ENCODE measurements around the gene TAS2R46. TPM values are rescaled to one million over a fixed set of nuclear protein-coding genes. Genes with fewer than 3 reads are reported as not detected.

Gene TAS2R46
- total and polyA plus RNA-seq, 2 experiments from 2014 or later = 0.45 to 5.0 TPM

DNA sequence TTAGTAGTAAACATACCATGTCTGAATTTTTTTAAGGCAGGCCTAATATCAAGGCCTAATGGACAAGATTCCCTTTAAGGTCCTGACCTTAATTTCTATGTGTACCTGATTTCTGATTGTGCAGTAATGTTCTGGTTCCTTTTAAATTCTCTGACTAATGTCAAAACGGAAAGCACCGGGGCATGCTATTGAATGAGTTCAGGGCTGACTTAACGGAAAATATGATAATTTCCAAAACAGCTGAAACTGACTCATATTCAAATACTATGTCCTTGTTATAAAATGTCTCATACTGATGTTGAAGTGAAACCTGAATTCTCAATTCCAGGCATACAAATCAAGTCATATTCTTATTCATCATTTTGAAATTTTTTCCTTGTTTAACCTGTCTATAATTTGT lies 23.3 kb upstream of the TAS2R46 start:
- Mint-ChIP-seq H3K4me3 (no peak overlapping the region), H3K27ac (no peak overlapping the region), H3K4me1 (no peaks in the 10 kb centered on the region), H3K27me3 (ENCODE audit: insufficient read depth, low read depth, poor library complexity) (no peaks in the 10 kb centered on the region), H3K9me3 (peaks cover 21% of the 10 kb centered on the region), H3K36me3 (ENCODE audit: low read depth) (peaks cover 28% of the 10 kb centered on the region)
- no peak overlapping the region for H3K4me2 ChIP-seq
- H3K4me3 ChIP-seq = no peak overlapping the region
- H3K27ac ChIP-seq (ENCODE audit: low read depth) = no peak overlapping the region
- H3K27me3 ChIP-seq (ENCODE audit: insufficient read depth) = no peaks in the 10 kb centered on the region
- H2AFZ ChIP-seq = no peak overlapping the region
- DNase-seq (ENCODE audit: low spot score) (no peak), ATAC-seq (no peak)
- H3K36me3 ChIP-seq (ENCODE audit: insufficient read depth) = no peaks in the 10 kb centered on the region
- H3F3A ChIP-seq (replicated peaks; ENCODE audit: low read depth) = no peaks in the 10 kb centered on the region
- H3K4me1 ChIP-seq (ENCODE audit: insufficient read depth) = no peaks in the 10 kb centered on the region
- H3K79me2 ChIP-seq (replicated peaks; ENCODE audit: insufficient read depth) = no peaks in the 10 kb centered on the region
- no peaks in the 10 kb centered on the region for H4K20me1 ChIP-seq (replicated peaks; ENCODE audit: insufficient read depth)
- no peaks in the 10 kb centered on the region for H3K9me2 ChIP-seq (ENCODE audit: insufficient read depth)
- TF ChIP-seq, protein P1, sequence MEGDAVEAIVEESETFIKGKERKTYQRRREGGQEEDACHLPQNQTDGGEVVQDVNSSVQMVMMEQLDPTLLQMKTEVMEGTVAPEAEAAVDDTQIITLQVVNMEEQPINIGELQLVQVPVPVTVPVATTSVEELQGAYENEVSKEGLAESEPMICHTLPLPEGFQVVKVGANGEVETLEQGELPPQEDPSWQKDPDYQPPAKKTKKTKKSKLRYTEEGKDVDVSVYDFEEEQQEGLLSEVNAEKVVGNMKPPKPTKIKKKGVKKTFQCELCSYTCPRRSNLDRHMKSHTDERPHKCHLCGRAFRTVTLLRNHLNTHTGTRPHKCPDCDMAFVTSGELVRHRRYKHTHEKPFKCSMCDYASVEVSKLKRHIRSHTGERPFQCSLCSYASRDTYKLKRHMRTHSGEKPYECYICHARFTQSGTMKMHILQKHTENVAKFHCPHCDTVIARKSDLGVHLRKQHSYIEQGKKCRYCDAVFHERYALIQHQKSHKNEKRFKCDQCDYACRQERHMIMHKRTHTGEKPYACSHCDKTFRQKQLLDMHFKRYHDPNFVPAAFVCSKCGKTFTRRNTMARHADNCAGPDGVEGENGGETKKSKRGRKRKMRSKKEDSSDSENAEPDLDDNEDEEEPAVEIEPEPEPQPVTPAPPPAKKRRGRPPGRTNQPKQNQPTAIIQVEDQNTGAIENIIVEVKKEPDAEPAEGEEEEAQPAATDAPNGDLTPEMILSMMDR (conservative IDR thresholded peaks at IDR 0.05; ENCODE audit: low read depth in 2 of 2) = no peak
- TF ChIP-seq, protein P2, sequence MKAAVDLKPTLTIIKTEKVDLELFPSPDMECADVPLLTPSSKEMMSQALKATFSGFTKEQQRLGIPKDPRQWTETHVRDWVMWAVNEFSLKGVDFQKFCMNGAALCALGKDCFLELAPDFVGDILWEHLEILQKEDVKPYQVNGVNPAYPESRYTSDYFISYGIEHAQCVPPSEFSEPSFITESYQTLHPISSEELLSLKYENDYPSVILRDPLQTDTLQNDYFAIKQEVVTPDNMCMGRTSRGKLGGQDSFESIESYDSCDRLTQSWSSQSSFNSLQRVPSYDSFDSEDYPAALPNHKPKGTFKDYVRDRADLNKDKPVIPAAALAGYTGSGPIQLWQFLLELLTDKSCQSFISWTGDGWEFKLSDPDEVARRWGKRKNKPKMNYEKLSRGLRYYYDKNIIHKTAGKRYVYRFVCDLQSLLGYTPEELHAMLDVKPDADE (IDR thresholded peaks at IDR 0.05) = no peak
- no peak for TF ChIP-seq NANOG (IDR thresholded peaks at IDR 0.05; ENCODE audit: borderline replicate concordance)
- no peak for TF ChIP-seq EZH2phosphoT487 (IDR thresholded peaks at IDR 0.05; ENCODE audit: unreplicated experiment)
- no peak for TF ChIP-seq ZNF114 (CRISPR knock-in tag; IDR thresholded peaks at IDR 0.05)

DNA sequence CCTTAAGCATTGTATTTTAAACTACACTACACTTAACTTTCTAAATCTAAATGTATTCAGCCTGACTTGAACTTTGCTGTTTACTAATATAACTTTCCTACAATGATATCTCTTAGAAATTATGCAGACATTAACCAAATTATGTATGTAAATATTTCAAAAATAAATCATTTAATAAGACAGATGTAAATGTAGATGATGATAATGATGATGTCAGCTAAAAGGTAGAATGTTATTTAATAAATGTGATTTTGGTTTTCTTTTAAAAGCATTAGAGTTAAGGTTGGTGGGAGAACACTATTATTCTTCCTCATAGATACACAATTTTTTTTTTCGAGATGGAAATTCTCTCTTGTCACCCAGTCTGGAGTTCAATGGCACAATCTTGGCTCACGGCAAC lies 19.9 kb upstream of the TAS2R46 start:
- Histone ChIP-seq H3K27ac (ENCODE audit: low read depth) (no peak overlapping the region), H2AFZ (no peak overlapping the region), H3K27me3 (ENCODE audit: insufficient read depth) (no peaks in the 10 kb centered on the region), H3F3A (replicated peaks; ENCODE audit: low read depth) (no peaks in the 10 kb centered on the region), H3K4me3 (no peak overlapping the region), H3K36me3 (ENCODE audit: insufficient read depth) (no peaks in the 10 kb centered on the region), H3K79me2 (replicated peaks; ENCODE audit: insufficient read depth) (no peaks in the 10 kb centered on the region), H4K20me1 (replicated peaks; ENCODE audit: insufficient read depth) (no peaks in the 10 kb centered on the region), H3K4me1 (ENCODE audit: insufficient read depth) (no peaks in the 10 kb centered on the region), H3K9me2 (ENCODE audit: insufficient read depth) (no peaks in the 10 kb centered on the region), H3K4me2 (no peak overlapping the region)
- peaks cover 21% of the 10 kb centered on the region for H3K9me3 Mint-ChIP-seq
- H3K4me1 Mint-ChIP-seq = no peaks in the 10 kb centered on the region
- DNase-seq (ENCODE audit: low spot score) (no peak), ATAC-seq (no peak)
- no peak overlapping the region for H3K4me3 Mint-ChIP-seq
- H3K27me3 Mint-ChIP-seq (ENCODE audit: insufficient read depth, low read depth, poor library complexity) = no peaks in the 10 kb centered on the region
- peaks cover 28% of the 10 kb centered on the region for H3K36me3 Mint-ChIP-seq (ENCODE audit: low read depth)
- no peak overlapping the region for H3K27ac Mint-ChIP-seq
- TF ChIP-seq EZH2phosphoT487 (IDR thresholded peaks at IDR 0.05; ENCODE audit: unreplicated experiment) (no peak), CREB1 (CRISPR knock-in tag; IDR thresholded peaks at IDR 0.05; ENCODE audit: low read depth) (no peak), JUNB (IDR thresholded peaks at IDR 0.05; ENCODE audit: unreplicated experiment) (no peak), ZNF114 (CRISPR knock-in tag; IDR thresholded peaks at IDR 0.05) (no peak), EZH2 (IDR thresholded peaks at IDR 0.05; ENCODE audit: low read depth, unreplicated experiment) (no peak)
- TF ChIP-seq, protein P2 (IDR thresholded peaks at IDR 0.05) = no peak
- TF ChIP-seq, protein P3, sequence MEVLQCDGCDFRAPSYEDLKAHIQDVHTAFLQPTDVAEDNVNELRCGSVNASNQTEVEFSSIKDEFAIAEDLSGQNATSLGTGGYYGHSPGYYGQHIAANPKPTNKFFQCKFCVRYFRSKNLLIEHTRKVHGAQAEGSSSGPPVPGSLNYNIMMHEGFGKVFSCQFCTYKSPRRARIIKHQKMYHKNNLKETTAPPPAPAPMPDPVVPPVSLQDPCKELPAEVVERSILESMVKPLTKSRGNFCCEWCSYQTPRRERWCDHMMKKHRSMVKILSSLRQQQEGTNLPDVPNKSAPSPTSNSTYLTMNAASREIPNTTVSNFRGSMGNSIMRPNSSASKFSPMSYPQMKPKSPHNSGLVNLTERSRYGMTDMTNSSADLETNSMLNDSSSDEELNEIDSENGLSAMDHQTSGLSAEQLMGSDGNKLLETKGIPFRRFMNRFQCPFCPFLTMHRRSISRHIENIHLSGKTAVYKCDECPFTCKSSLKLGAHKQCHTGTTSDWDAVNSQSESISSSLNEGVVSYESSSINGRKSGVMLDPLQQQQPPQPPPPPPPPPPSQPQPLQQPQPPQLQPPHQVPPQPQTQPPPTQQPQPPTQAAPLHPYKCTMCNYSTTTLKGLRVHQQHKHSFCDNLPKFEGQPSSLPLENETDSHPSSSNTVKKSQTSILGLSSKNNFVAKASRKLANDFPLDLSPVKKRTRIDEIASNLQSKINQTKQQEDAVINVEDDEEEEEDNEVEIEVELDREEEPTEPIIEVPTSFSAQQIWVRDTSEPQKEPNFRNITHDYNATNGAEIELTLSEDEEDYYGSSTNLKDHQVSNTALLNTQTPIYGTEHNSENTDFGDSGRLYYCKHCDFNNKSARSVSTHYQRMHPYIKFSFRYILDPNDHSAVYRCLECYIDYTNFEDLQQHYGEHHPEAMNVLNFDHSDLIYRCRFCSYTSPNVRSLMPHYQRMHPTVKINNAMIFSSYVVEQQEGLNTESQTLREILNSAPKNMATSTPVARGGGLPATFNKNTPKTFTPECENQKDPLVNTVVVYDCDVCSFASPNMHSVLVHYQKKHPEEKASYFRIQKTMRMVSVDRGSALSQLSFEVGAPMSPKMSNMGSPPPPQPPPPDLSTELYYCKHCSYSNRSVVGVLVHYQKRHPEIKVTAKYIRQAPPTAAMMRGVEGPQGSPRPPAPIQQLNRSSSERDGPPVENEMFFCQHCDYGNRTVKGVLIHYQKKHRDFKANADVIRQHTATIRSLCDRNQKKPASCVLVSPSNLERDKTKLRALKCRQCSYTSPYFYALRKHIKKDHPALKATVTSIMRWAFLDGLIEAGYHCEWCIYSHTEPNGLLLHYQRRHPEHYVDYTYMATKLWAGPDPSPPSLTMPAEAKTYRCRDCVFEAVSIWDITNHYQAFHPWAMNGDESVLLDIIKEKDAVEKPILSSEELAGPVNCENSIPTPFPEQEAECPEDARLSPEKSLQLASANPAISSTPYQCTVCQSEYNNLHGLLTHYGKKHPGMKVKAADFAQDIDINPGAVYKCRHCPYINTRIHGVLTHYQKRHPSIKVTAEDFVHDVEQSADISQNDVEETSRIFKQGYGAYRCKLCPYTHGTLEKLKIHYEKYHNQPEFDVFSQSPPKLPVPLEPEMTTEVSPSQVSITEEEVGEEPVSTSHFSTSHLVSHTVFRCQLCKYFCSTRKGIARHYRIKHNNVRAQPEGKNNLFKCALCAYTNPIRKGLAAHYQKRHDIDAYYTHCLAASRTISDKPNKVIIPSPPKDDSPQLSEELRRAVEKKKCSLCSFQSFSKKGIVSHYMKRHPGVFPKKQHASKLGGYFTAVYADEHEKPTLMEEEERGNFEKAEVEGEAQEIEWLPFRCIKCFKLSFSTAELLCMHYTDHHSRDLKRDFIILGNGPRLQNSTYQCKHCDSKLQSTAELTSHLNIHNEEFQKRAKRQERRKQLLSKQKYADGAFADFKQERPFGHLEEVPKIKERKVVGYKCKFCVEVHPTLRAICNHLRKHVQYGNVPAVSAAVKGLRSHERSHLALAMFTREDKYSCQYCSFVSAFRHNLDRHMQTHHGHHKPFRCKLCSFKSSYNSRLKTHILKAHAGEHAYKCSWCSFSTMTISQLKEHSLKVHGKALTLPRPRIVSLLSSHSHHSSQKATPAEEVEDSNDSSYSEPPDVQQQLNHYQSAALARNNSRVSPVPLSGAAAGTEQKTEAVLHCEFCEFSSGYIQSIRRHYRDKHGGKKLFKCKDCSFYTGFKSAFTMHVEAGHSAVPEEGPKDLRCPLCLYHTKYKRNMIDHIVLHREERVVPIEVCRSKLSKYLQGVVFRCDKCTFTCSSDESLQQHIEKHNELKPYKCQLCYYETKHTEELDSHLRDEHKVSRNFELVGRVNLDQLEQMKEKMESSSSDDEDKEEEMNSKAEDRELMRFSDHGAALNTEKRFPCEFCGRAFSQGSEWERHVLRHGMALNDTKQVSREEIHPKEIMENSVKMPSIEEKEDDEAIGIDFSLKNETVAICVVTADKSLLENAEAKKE (CRISPR knock-in tag; IDR thresholded peaks at IDR 0.05) = no peak
